DOHH2 (cell line): ENCODE measurements around the gene VWA5A.

Experiments used
- CTCF ChIP-seq: fragments of 200-600 bp; sonication (generic); IDR thresholded peaks from one replicate; pipeline ENCODE4 v1.5.1; 2014; ENCODE audit warnings: antibody characterized with exemption, mild to moderate bottlenecking, low read depth, low read length; ENCODE audit not compliant: poor library complexity, severe bottlenecking
- EZH2phosphoT487 ChIP-seq: fragments of 200-600 bp; sonication (generic); IDR thresholded peaks from 2 replicates; pipeline ENCODE4 v1.6.1; 2017; ENCODE audit warnings: borderline replicate concordance, mild to moderate bottlenecking, antibody characterized with exemption, low read length, moderate library complexity, mixed read lengths

- TF ChIP-seq CTCF (peak; percentile 36), EZH2phosphoT487 (no peak)
Observed at GRCh38 chr11:124123622-124124021, 8.4 kb downstream of the VWA5A start.
